ENCODE data around the gene MSANTD7.

The MSANTD7 gene

DNA sequence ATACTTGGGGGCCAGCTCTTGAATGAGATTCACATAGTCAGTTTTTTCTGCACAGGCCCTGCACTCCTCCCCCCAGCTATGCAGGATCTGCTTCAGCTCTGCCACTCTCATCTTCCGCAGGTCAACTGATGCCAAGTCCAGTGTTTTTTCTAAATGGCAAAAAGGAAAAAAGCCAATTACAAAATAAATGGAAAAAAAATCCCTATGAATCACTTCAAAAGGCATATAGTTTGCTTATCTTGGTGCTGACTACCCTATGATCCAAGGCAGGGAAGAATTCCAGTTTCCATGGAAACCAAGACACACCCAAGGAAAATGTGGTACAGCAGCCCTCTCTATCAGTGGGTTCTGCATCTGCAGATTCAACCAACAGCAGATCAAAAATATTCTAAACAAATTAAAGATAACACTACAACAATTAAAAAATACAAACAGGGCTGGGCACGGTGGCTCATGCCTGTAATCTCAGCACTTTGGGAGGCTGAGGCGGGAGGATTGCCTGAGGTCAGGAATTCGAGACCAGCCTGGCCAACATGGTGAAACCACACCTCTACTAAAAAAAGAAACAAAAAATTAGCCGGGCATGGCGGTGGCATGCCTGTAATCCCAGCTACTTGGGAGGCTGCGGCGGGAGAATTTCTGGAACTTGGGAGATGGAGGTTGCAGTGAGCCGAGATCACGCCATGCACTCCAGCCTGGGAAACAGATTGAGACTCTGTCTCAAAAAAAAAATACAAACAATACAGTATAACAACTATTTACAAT, 17.9 kb upstream of the MSANTD7 start:
- H3K9me3 ChIP-seq (ENCODE audit: insufficient read depth, low read length, severe bottlenecking): no peaks in the 10 kb centered on the region

DNA sequence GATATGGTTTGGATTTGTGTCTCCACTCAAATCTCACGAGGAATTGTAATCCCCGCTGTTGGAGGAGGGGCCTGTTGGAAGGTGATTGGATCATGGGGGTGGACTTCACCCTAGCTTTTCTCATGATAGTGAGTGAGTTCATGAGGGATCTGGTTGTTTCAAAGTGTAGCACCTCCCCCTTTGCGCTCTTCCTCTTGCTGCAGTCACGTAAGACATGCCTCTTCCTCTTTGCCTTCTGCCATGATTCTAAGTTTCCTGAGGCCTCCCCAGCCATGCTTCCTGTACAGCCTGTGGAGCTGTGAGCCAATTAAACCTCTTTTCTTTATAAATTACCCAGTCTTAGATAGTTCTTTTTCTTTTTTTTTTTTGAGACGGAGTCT, 17.3 kb upstream of the MSANTD7 start:
- Histone ChIP-seq H3K36me3 (ENCODE audit: insufficient read depth, low read length) (no peaks in the 10 kb centered on the region), H3K4me1 (ENCODE audit: insufficient read depth, low read length) (no peaks in the 10 kb centered on the region), H3K4me3 (ENCODE audit: low read depth in 1 of 2, low read length in 2 of 2) (no peak overlapping the region), H3K27me3 (ENCODE audit: insufficient read depth, low read length, poor library complexity) (no peaks in the 10 kb centered on the region), H4K20me1 (ENCODE audit: insufficient read depth, low read length) (no peaks in the 10 kb centered on the region), H3K9me3 (ENCODE audit: insufficient read depth, low read length, severe bottlenecking) (no peaks in the 10 kb centered on the region), H3K79me2 (ENCODE audit: insufficient read depth, low read length) (no peaks in the 10 kb centered on the region), H3K27ac (ENCODE audit: low read length) (no peak overlapping the region), H3K9ac (ENCODE audit: low read depth, low read length) (no peak overlapping the region), H2AFZ (ENCODE audit: low read depth, low read length) (no peak overlapping the region), H3K4me2 (ENCODE audit: insufficient read depth, low read length) (no peak overlapping the region)
- TF ChIP-seq, protein P1, sequence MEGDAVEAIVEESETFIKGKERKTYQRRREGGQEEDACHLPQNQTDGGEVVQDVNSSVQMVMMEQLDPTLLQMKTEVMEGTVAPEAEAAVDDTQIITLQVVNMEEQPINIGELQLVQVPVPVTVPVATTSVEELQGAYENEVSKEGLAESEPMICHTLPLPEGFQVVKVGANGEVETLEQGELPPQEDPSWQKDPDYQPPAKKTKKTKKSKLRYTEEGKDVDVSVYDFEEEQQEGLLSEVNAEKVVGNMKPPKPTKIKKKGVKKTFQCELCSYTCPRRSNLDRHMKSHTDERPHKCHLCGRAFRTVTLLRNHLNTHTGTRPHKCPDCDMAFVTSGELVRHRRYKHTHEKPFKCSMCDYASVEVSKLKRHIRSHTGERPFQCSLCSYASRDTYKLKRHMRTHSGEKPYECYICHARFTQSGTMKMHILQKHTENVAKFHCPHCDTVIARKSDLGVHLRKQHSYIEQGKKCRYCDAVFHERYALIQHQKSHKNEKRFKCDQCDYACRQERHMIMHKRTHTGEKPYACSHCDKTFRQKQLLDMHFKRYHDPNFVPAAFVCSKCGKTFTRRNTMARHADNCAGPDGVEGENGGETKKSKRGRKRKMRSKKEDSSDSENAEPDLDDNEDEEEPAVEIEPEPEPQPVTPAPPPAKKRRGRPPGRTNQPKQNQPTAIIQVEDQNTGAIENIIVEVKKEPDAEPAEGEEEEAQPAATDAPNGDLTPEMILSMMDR (IDR thresholded peaks at IDR 0.05; ENCODE audit: borderline replicate concordance, extremely low read depth, low read length, poor library complexity, severe bottlenecking): no peak
- TF ChIP-seq EZH2 (IDR thresholded peaks at IDR 0.05; ENCODE audit: borderline replicate concordance, low read depth, low read length, severe bottlenecking): no peak
- ATAC-seq (ENCODE audit: insufficient read depth, low read depth): no peak
- no peak for DNase-seq

More for the DNA sequence above, 17.9 kb upstream of the MSANTD7 start:
- Histone ChIP-seq H3K9ac (ENCODE audit: low read depth, low read length) (no peak overlapping the region), H3K27me3 (ENCODE audit: insufficient read depth, low read length, poor library complexity) (no peaks in the 10 kb centered on the region), H3K36me3 (ENCODE audit: insufficient read depth, low read length) (no peaks in the 10 kb centered on the region), H3K4me1 (ENCODE audit: insufficient read depth, low read length) (no peaks in the 10 kb centered on the region), H2AFZ (ENCODE audit: low read depth, low read length) (no peak overlapping the region), H3K4me2 (ENCODE audit: insufficient read depth, low read length) (no peak overlapping the region), H3K4me3 (ENCODE audit: low read depth in 1 of 2, low read length in 2 of 2) (no peak overlapping the region), H4K20me1 (ENCODE audit: insufficient read depth, low read length) (no peaks in the 10 kb centered on the region), H3K79me2 (ENCODE audit: insufficient read depth, low read length) (no peaks in the 10 kb centered on the region), H3K27ac (ENCODE audit: low read length) (no peak overlapping the region)
- ATAC-seq (ENCODE audit: insufficient read depth, low read depth): no peak
- no peak for DNase-seq
- TF ChIP-seq, protein P1 (IDR thresholded peaks at IDR 0.05; ENCODE audit: borderline replicate concordance, extremely low read depth, low read length, poor library complexity, severe bottlenecking): no peak
- TF ChIP-seq EZH2 (IDR thresholded peaks at IDR 0.05; ENCODE audit: borderline replicate concordance, low read depth, low read length, severe bottlenecking): no peak

GRCh38 chr10:14821635-14822375, 16.3 kb upstream of the MSANTD7 start:
- ATAC-seq (ENCODE audit: insufficient read depth, low read depth) (no peak), DNase-seq (no peak)
- Histone ChIP-seq H4K20me1 (ENCODE audit: insufficient read depth, low read length) (no peaks in the 10 kb centered on the region), H2AFZ (ENCODE audit: low read depth, low read length) (no peak overlapping the region), H3K36me3 (ENCODE audit: insufficient read depth, low read length) (no peaks in the 10 kb centered on the region), H3K4me2 (ENCODE audit: insufficient read depth, low read length) (no peak overlapping the region), H3K27ac (ENCODE audit: low read length) (no peak overlapping the region), H3K9ac (ENCODE audit: low read depth, low read length) (no peak overlapping the region), H3K4me3 (ENCODE audit: low read depth in 1 of 2, low read length in 2 of 2) (no peak overlapping the region), H3K4me1 (ENCODE audit: insufficient read depth, low read length) (no peaks in the 10 kb centered on the region), H3K9me3 (ENCODE audit: insufficient read depth, low read length, severe bottlenecking) (no peaks in the 10 kb centered on the region), H3K27me3 (ENCODE audit: insufficient read depth, low read length, poor library complexity) (peaks cover 3% of the 10 kb centered on the region), H3K79me2 (ENCODE audit: insufficient read depth, low read length) (no peaks in the 10 kb centered on the region)
- no peak for TF ChIP-seq EZH2 (IDR thresholded peaks at IDR 0.05; ENCODE audit: borderline replicate concordance, low read depth, low read length, severe bottlenecking)
- TF ChIP-seq, protein P1 (IDR thresholded peaks at IDR 0.05; ENCODE audit: borderline replicate concordance, extremely low read depth, low read length, poor library complexity, severe bottlenecking): no peak
